Medulla oblongata (tissue), 1 donor: ENCODE data around the gene VSTM5.
A peak's percentile ranks its signal among the peaks of the same experiment; 100 is the strongest.
"Not testable (repeated sequence)": the region's sequence is repeated elsewhere in the genome, so short reads cannot be mapped to it uniquely, and the experiment has no call there.

Experiments
- DNase-seq: peaks from one replicate; pipeline ENCODE4 v3.0.0-alpha.2; 2015; ENCODE audit errors: extremely low spot score

VSTM5 gene

GRCh38 chr11:93850594-93851018 lies at the start of gene VSTM5:
VSTM5 (minus strand) TSS chr11:93850618; CDS start chr11:93850502, 116 bp downstream.
- DNase-seq, result no peak

- peak; percentile 59 for DNase-seq
Observed at GRCh38 chr11:93895106-93895862, 44.9 kb upstream of the VSTM5 start.

GRCh38 chr11:93890391-93891051 lies 40.1 kb upstream of the VSTM5 start:
- DNase-seq, result no peak

GRCh38 chr11:93887111-93887510 lies 36.7 kb upstream of the VSTM5 start:
- no peak for DNase-seq

GRCh38 chr11:93879114-93879513 lies 28.7 kb upstream of the VSTM5 start:
- DNase-seq, result not testable (repeated sequence)

GRCh38 chr11:93875637-93876036 lies 25.2 kb upstream of the VSTM5 start:
- no peak for DNase-seq

- DNase-seq, result no peak
Observed at GRCh38 chr11:93871526-93871925, 21.1 kb upstream of the VSTM5 start.

- no peak for DNase-seq
Observed at GRCh38 chr11:93870616-93871015, 20.2 kb upstream of the VSTM5 start.

GRCh38 chr11:93869830-93870229 lies 19.4 kb upstream of the VSTM5 start:
- no peak for DNase-seq

GRCh38 chr11:93868404-93868803 lies 18.0 kb upstream of the VSTM5 start:
- DNase-seq, result not testable (repeated sequence)

- DNase-seq, result no peak
Observed at GRCh38 chr11:93861808-93862207, 11.4 kb upstream of the VSTM5 start.

GRCh38 chr11:93858121-93858775 lies 7.8 kb upstream of the VSTM5 start:
- DNase-seq, result no peak

GRCh38 chr11:93857413-93858120 lies 7.1 kb upstream of the VSTM5 start:
- DNase-seq, result no peak

GRCh38 chr11:93852242-93852641 lies 1.8 kb upstream of the VSTM5 start:
- no peak for DNase-seq

- DNase-seq, result no peak
Observed at GRCh38 chr11:93849751-93850593, 446 bp downstream of the VSTM5 start.

GRCh38 chr11:93849201-93849600 lies 1.2 kb downstream of the VSTM5 start:
- no peak for DNase-seq

- no peak for DNase-seq
Observed at GRCh38 chr11:93846411-93846810, 4.0 kb downstream of the VSTM5 start.

GRCh38 chr11:93845181-93846092 lies 5.0 kb downstream of the VSTM5 start:
- DNase-seq, result no peak

GRCh38 chr11:93844568-93844967 lies 5.8 kb downstream of the VSTM5 start:
- DNase-seq, result no peak

- DNase-seq, result no peak
Observed at GRCh38 chr11:93843906-93844305, 6.5 kb downstream of the VSTM5 start.
